Fibroblast of pulmonary artery (primary cell): ENCODE data around the gene XAGE3.

Experiments
- DNase-seq: peaks from one replicate; pipeline ENCODE4 v3.0.0-alpha.2; 2010; ENCODE audit warnings: low read depth
- H3K4me3 ChIP-seq: replicated peaks from 2 replicates; pipeline ENCODE4 v1.5.1; 2011; ENCODE audit warnings: low read depth, mild to moderate bottlenecking, control low read depth, low read length, moderate library complexity
- TF ChIP-seq, protein P1 (sequence below): IDR thresholded peaks from 2 replicates; pipeline ENCODE4 v1.5.1; 2011; ENCODE audit warnings: mild to moderate bottlenecking, control low read depth, low read length, inconsistent platforms; ENCODE audit errors: missing control alignments

Gene XAGE3

DNA sequence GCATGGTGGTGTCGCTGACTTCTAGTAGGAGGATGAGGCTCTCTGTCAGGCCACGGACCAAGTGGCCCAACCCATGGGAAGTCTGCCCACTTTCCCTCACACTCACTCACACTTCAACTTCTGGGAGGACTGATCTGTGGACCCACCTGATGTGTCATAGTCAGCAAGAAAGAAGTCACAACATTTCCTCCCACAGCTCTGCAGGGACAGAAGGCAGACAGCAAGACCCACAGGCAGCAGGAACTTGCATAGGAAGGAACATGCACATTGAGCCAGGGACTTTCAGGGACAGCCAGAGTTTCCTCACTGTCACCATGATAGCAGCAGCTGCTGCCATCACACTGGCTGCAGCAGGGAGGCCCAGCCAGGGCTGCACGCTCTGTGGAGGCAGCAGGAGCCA is 37.3 kb downstream of the XAGE3 start:
- no peak overlapping the region for H3K4me3 ChIP-seq
- TF ChIP-seq, protein P1, sequence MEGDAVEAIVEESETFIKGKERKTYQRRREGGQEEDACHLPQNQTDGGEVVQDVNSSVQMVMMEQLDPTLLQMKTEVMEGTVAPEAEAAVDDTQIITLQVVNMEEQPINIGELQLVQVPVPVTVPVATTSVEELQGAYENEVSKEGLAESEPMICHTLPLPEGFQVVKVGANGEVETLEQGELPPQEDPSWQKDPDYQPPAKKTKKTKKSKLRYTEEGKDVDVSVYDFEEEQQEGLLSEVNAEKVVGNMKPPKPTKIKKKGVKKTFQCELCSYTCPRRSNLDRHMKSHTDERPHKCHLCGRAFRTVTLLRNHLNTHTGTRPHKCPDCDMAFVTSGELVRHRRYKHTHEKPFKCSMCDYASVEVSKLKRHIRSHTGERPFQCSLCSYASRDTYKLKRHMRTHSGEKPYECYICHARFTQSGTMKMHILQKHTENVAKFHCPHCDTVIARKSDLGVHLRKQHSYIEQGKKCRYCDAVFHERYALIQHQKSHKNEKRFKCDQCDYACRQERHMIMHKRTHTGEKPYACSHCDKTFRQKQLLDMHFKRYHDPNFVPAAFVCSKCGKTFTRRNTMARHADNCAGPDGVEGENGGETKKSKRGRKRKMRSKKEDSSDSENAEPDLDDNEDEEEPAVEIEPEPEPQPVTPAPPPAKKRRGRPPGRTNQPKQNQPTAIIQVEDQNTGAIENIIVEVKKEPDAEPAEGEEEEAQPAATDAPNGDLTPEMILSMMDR, result no peak
- DNase-seq, result no peak

DNA sequence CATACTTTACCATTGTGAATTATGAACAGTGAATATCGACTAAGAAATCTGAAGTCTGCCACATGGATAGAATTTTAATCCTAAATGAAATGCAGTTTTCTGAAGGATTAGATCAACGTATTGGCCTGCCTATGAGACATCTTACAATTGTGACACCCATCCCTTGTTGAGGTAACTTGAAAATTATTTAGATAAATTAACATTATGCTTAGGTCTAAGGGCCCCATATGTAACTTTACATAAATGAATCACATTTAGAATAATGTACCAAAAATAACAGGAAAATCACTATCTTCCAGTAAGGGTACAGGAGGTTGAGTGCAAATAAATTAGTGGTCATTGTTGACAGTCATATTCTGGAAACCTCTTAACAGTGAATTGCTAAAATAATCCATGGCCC is 43.3 kb downstream of the XAGE3 start:
- DNase-seq, result no peak
- H3K4me3 ChIP-seq, result no peak overlapping the region
- TF ChIP-seq, protein P1, result no peak

DNA sequence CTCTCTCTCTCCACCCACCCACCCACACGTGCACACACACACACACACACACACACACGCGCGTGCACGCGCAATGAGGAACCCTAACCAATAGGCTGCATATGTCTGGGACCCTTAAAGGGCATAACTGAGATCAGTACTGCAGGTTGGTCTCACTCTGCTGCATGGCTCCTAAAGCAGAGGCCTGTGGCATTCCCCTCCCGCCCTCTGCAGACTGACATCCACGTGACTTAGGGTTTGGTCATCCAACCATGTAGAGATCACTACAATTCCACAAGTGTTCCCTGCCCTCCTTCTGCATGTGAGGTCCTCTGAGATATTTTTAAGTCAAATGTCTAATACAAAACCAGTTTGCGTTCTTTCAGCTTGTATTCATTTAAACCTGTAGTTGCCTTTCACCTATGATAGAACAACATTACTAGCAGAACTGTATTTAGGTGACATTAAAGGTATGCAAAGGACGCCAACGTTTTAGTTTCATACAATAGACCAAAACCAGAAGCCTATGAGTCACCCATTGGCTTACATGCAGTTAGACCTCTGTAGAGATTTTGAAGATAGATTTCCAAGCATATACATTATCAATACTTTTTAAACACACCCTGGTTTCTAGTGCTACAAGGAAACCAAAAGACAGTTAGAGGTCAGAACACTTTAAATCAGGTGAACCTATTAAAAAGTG is 46.7 kb downstream of the XAGE3 start:
- DNase-seq, result no peak
- TF ChIP-seq, protein P1, result no peak

DNA sequence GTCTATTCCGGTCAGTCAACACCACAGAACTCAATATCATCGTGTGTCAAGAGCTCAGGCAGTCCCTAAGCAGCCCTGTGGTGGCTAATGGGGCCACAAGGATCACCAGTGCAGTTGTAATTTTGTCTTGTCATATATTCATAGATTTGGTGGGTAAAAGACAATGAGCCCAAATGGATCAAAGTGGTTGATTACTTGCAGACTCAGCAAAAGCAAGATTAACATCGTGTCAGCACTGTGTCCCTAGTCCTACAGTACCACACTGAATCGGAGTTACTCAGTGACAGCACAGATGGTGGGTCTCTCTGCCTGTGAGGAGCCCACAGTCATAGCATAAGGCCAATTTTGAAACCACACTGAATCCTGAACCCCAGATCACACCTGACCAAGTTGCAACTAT is 48.1 kb downstream of the XAGE3 start:
- TF ChIP-seq, protein P1, result no peak
- H3K4me3 ChIP-seq, result no peak overlapping the region
- no peak for DNase-seq

More for the DNA sequence above, 46.7 kb downstream of the XAGE3 start:
- H3K4me3 ChIP-seq, result no peak overlapping the region
